T-helper 2 cell (primary cell): ENCODE data around the gene GABRG1.

Source experiments
- DNase-seq, 5 experiments: peaks; one replicate each; pipeline versions ENCODE4 v3.0.0 to v3.0.0-alpha.2; 2012 to 2022
- total RNA-seq, 2 donors: gene quantifications; one replicate each; lab custom pipeline; 2026; lab: John Stamatoyannopoulos, UW

Gene GABRG1
- total RNA-seq = 0 reads per million in 2 donors

GRCh38 chr4:46123913-46124755 is at the start of gene GABRG1:
Gene GABRG1 (minus strand): TSS chr4:46124054. CDS start chr4:46123913, 141 bp downstream.
- no peak for DNase-seq

GRCh38 chr4:46146993-46147392 is 23.1 kb upstream of the GABRG1 start:
- DNase-seq = no peak

DNA sequence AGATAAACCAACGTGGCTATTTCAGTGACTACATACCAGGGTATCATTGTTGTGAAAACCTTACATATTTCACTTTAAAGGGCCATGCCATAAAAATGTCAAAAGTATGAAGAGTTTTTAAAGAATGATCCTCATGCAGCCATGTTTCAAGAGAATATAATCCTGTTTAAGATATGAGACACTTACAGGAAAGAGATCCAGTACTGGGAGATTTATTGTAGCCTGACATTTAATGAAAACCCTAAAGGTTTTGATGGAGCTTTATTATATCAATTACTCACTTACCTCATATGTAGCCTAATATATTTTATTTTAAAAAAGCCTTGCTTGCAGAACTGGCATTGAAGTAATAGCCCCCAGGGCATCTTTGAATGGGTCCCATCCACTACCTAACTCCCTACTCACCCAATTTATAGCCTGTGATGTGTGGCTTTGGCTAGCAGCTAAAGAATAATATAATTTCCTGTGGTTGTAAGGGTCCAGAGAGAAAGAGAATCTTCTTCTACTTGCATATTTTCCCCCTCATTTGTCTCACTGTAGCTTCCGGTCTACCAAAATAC is 7.7 kb upstream of the GABRG1 start:
- DNase-seq = no peak

DNA sequence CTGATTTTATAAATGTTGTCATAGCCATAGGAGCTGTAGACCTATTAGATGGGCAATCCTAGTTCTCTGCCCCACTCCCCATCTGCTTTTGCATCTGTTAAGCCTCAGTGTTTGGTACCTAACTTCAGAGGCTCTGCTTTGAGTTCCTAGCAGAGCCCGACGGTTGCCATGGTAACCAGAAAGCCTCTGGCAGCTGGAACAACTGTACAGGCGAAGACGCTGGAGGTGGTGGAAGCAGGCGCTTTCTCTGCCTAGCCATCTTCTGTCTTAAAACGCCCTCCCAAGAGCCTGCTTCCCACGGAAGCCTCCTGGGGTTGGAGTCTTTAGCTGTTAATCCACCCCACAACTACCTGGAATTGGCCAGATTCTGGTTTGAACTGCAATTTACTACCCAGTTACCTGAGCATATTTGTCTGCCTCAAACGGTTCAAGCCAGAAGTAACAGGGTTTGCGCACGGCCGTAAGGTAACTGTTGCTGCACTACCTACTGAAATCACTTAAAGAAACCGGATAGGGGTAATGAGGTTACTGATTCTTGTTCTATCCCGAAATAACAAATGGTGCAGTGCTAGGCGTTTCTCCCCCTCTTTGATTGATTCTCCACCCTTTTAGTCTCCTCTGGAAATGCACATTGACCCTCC is 1.0 kb upstream of the GABRG1 start:
- DNase-seq = no peak

GRCh38 chr4:46081674-46082073 is 42.2 kb downstream of the GABRG1 start:
- no peak for DNase-seq

DNA sequence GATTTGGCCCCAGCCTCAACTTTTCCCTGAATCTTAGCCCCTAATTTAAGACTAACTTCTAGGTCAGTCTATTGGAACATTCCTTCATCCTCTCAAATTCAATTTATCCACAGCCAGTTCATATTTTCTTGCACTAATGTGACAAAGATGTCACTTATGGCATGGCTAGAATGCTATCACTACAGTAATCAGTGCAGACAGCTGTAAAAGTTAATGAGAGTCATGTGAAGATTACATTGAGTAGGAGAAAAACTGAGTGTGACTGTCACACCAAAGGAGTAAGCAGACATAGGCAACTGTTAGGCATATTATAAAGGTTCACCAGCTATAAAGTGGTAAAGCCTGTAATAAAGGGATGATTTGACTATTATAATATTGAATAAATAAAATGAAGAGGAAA is 42.6 kb downstream of the GABRG1 start:
- DNase-seq = no peak

DNA sequence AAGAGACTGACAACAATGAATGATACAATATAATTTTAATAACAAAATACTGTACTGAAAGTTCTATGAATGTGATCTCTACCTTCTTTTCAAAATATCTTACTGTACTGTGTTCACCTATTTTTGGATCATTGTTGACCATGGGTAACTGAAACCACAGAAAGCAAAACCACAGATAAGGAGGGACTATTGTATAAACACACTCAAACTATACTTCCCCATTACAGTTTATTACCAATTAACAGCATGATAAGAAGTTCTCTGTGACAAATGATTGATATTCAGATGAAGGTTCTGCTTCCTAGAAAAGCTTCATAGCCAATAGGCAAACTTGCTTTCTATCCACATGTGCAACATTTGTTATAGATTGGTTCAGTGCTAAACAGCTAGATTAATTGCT is 50.1 kb downstream of the GABRG1 start:
- no peak for DNase-seq

GRCh38 chr4:46051392-46051791 is 72.5 kb downstream of the GABRG1 start:
- DNase-seq = no peak

DNA sequence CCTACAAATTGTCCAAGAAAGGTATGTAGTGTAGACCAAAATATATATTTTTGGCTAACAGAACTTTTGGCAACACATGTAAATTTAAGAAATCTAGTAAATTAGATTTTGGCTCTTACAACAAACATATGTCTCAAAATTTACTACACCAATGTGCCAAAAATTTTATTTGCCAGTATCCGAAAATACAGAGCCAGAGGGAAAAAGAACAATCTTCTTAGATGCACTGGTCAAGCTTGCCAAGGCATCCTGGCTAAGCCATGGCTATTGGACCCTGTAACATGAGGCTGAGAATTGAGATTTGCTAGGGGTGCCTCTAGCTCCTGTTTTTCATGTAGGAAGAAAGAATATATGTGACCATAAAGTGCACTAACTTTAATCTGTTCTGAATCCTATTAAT is 91.8 kb downstream of the GABRG1 start:
- no peak for DNase-seq

DNA sequence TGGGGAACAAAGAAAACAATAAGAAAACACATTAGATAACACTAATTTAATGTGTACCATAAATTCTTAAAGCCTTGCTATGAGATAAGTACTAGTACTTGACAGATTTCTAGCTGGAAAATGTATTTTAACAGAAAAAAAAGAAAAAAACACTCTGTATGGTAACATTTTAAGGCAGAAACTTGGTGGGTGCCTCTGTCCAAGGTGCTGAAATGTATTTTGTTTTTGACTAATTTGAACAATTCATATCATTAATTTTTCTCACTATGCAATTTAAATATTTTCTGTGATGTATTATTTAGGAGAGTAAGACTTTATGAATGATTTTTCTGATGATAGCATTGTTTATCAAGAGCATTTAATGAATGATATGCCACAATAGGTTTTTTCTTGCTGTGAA is 107.5 kb downstream of the GABRG1 start:
- no peak for DNase-seq

GRCh38 chr4:45992728-45993127 is 131.1 kb downstream of the GABRG1 start:
- DNase-seq = no peak

- no peak for DNase-seq
These were observed 134.1 kb downstream of the GABRG1 start for GRCh38 chr4:45989775-45990174.

- DNase-seq = no peak
These were observed 136.0 kb downstream of the GABRG1 start for GRCh38 chr4:45987858-45988257.
